Hepatocyte (in vitro differentiated cells): ENCODE data around the gene MOV10. TPM values are rescaled to one million over a fixed set of nuclear protein-coding genes. Genes with fewer than 3 reads are reported as not detected.

Experiments used
- DNase-seq: peaks from one replicate; pipeline ENCODE4 v3.0.0-alpha.2; 2016; ENCODE audit warnings: low spot score
- H2AFZ ChIP-seq: fragments of 200-600 bp; sonication (generic); 2 replicates; pipeline ENCODE4 v1.6.0; 2016; ENCODE audit warnings: antibody characterized with exemption, mild to moderate bottlenecking
- H3K27ac ChIP-seq: fragments of 200-600 bp; sonication (generic); 2 replicates; pipeline ENCODE4 v1.5.1; 2016; ENCODE audit warnings: mild to moderate bottlenecking
- H3K27me3 ChIP-seq: fragments of 200-600 bp; sonication (generic); 2 replicates; pipeline ENCODE4 v1.6.1; 2016
- H3K36me3 ChIP-seq: fragments of 200-600 bp; sonication (generic); replicated peaks from 2 replicates; pipeline ENCODE4 v1.5.1; 2016; ENCODE audit warnings: low read depth; ENCODE audit not compliant: insufficient read depth
- H3K4me1 ChIP-seq: fragments of 200-600 bp; sonication (generic); 2 replicates; pipeline ENCODE4 v1.5.1; 2016; ENCODE audit warnings: mild to moderate bottlenecking, moderate library complexity; ENCODE audit not compliant: insufficient read depth
- H3K4me2 ChIP-seq: fragments of 200-600 bp; sonication (generic); 2 replicates; pipeline ENCODE4 v1.6.0; 2016
- H3K4me3 ChIP-seq: fragments of 200-600 bp; sonication (generic); 2 replicates; pipeline ENCODE4 v1.5.1; 2016; ENCODE audit warnings: mild to moderate bottlenecking
- H3K79me2 ChIP-seq: fragments of 200-600 bp; sonication (generic); 2 replicates; pipeline ENCODE4 v1.6.0; 2017; ENCODE audit warnings: mild to moderate bottlenecking
- H3K9me2 ChIP-seq: fragments of 200-600 bp; sonication (generic); replicated peaks from 2 replicates; pipeline ENCODE4 v1.6.0; 2017; ENCODE audit warnings: mild to moderate bottlenecking; ENCODE audit not compliant: insufficient read depth
- H3K9me3 ChIP-seq: fragments of 200-600 bp; sonication (generic); 2 replicates; pipeline ENCODE4 v1.5.1; 2016; ENCODE audit warnings: low read depth, mild to moderate bottlenecking
- H4K20me1 ChIP-seq: fragments of 200-600 bp; sonication (generic); 2 replicates; pipeline ENCODE4 v1.6.0; 2016; ENCODE audit warnings: mild to moderate bottlenecking; ENCODE audit not compliant: insufficient read depth, poor library complexity, severe bottlenecking
- CTCF ChIP-seq: fragments of 200-600 bp; sonication (generic); IDR thresholded peaks from 2 replicates; pipeline ENCODE4 v1.5.1; 2016; ENCODE audit warnings: antibody characterized with exemption, mild to moderate bottlenecking; ENCODE audit not compliant: poor library complexity
- EZH2 ChIP-seq: fragments of 200-600 bp; sonication (generic); IDR thresholded peaks from 2 replicates; pipeline ENCODE4 v1.6.1; 2016; ENCODE audit warnings: antibody characterized with exemption, mild to moderate bottlenecking, borderline replicate concordance
- EZH2phosphoT487 ChIP-seq: fragments of 200-600 bp; sonication (generic); IDR thresholded peaks from one replicate; pipeline ENCODE4 v1.6.1; 2018; ENCODE audit warnings: antibody characterized with exemption, mild to moderate bottlenecking, low read depth, moderate library complexity; ENCODE audit not compliant: unreplicated experiment, severe bottlenecking
- WGBS: methylation state at CpG from one replicate; pipeline ENCODE4 v1.1.6; 2016; ENCODE audit warnings: low lambda C conversion rate; ENCODE audit errors: missing lambda C conversion rate; 5-methylcytosine and 5-hydroxymethylcytosine counted together
- polyA plus RNA-seq: library from polyadenylated mRNA; unstranded; fragments of >200 nt; fragmentation: Nextera tagmentation; extraction: Ambion mirVana; gene quantifications from 2 replicates; pipeline ENCODE4 v1.2.1, GENCODE V29; 2016
- total RNA-seq: library from RNA; depleted of rRNA; stranded (reverse); fragments of >200 nt; gene quantifications from 2 replicates; pipeline ENCODE4 v1.2.3, GENCODE V29; 2014

The MOV10 gene
- total and polyA plus RNA-seq, 2 experiments from 2014 or later: 98.2 to 133 TPM

GRCh38 chr1:112634367-112634766 lies 40.1 kb upstream of the MOV10 start:
- H4K20me1 ChIP-seq: peaks cover 94% of the 10 kb centered on the region
- no peak overlapping the region for H3K27ac ChIP-seq
- H3K9me3 ChIP-seq: no peaks in the 10 kb centered on the region
- H3K79me2 ChIP-seq: peaks cover 100% of the 10 kb centered on the region
- no peaks in the 10 kb centered on the region for H3K27me3 ChIP-seq
- no peaks in the 10 kb centered on the region for H3K9me2 ChIP-seq
- TF ChIP-seq CTCF: no peak
- no peak for TF ChIP-seq EZH2phosphoT487
- no peak for TF ChIP-seq EZH2
- peak overlapping the region; percentile 38 for H3K4me2 ChIP-seq
- H3K4me1 ChIP-seq: peaks cover 33% of the 10 kb centered on the region
- no peaks in the 10 kb centered on the region for H3K36me3 ChIP-seq
- no peak overlapping the region for H2AFZ ChIP-seq
- no peak for DNase-seq
- no peak overlapping the region for H3K4me3 ChIP-seq

GRCh38 chr1:112636056-112636455 lies 38.4 kb upstream of the MOV10 start:
- Histone ChIP-seq H3K79me2 (peaks cover 90% of the 10 kb centered on the region), H3K4me2 (no peak overlapping the region), H2AFZ (no peak overlapping the region), H4K20me1 (peaks cover 81% of the 10 kb centered on the region), H3K4me1 (peaks cover 33% of the 10 kb centered on the region), H3K9me2 (no peaks in the 10 kb centered on the region), H3K9me3 (no peaks in the 10 kb centered on the region), H3K27ac (no peak overlapping the region), H3K36me3 (no peaks in the 10 kb centered on the region), H3K27me3 (no peaks in the 10 kb centered on the region), H3K4me3 (no peak overlapping the region)
- TF ChIP-seq EZH2phosphoT487 (no peak), EZH2 (no peak), CTCF (no peak)
- 98% methylated on average over 2 of the region's 2 CpGs for WGBS
- no peak for DNase-seq

GRCh38 chr1:112636597-112637253 lies 37.7 kb upstream of the MOV10 start:
- Histone ChIP-seq H3K4me3 (no peak overlapping the region), H3K36me3 (no peaks in the 10 kb centered on the region), H3K4me1 (peaks cover 33% of the 10 kb centered on the region), H3K27me3 (no peaks in the 10 kb centered on the region), H2AFZ (no peak overlapping the region), H3K27ac (peak overlapping the region; percentile 2), H3K4me2 (peak overlapping the region; percentile 6), H3K79me2 (peaks cover 90% of the 10 kb centered on the region), H4K20me1 (peaks cover 80% of the 10 kb centered on the region), H3K9me2 (no peaks in the 10 kb centered on the region), H3K9me3 (no peaks in the 10 kb centered on the region)
- TF ChIP-seq EZH2 (no peak), EZH2phosphoT487 (no peak), CTCF (no peak)
- no peak for DNase-seq
